Activated CD8-positive, alpha-beta memory T cell treated with anti-CD3 and anti-CD28 coated beads for 4 hours (primary cell): ENCODE measurements around the gene SLC1A2.
A peak's percentile ranks its signal among the peaks of the same experiment; 100 is the strongest.

ENCODE experiments used
- DNase-seq, 2 donors: peaks; one replicate each; pipeline ENCODE4 v3.0.0-alpha.2; 2020; ENCODE audit warnings: low read depth in 2 of 2

SLC1A2 gene

DNA sequence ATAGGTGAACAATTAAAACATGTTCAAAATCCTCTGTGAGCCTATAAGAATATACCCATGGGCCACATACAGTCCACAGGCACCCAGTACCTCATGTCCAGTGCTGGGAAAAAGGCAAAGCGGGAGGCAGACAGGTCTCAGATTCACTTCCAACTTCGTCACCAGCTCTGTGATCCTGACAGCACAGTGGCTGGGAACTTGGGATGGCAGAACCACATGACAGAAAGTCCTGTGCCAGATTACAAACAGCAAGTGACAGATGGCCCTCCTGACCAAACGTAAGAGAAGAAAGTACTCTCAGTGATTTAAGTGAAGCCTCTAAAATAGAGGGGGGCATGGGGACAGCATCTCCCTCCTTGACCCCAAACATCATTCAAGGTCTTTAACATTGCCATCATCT, 5.8 kb downstream of the SLC1A2 start:
- no peak for DNase-seq

DNA sequence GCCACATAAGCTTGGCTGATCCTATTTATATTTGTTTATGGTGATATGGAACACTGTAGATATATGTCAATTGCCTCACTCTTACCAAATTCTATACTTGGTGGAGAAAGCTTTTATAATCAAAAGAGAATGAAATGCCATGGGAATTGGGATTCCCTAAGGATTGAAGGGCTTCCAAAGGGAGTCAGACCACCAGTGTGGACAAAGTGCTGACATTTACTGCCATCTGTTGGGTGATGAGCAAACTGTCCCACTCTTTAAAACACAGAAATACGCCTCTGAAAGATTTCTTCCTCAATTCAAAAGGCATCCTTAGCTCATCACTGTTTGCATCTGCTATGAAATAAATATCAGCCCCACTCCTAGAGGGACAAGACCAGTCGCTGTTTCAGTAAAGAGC, 7.1 kb downstream of the SLC1A2 start:
- DNase-seq: no peak

DNA sequence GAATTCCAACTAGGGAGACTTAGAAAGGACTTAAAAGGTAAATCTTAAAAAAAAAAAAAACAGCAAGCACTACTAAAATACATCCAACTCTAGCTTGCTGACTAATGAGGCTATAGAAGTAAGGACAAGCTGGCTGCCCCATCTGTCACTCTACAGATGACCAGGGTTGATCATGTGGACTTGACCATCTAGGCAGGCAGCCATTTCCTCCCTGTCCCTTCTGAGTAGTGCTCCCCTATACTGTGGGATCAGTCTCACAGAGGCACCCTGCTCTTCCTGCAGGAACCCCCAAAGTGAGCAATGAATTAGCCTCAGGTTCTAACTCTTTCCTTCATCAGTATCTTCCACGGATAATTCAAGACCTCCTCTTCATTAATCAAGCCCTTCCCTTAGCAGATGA, 12.3 kb downstream of the SLC1A2 start:
- DNase-seq: no peak

DNA sequence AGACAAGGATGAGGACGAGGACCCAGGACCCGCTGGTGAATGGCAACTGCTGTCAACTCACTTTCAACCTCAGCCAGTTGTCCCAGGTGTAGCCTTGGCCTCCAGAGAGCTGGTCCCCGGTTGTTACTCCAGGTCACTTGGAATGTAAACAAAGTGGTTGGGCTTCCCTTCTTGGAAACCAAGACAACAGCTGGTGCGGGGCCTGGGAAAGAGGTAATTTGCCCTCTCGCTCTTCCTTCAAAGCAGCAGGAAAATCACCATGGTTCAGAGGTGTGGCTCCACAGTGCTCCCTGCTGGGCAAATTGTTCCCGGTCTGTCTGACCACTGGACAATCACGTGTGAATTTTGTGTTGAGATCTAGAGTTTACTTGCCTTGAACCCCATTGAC, 15.0 kb downstream of the SLC1A2 start:
- DNase-seq: no peak

DNA sequence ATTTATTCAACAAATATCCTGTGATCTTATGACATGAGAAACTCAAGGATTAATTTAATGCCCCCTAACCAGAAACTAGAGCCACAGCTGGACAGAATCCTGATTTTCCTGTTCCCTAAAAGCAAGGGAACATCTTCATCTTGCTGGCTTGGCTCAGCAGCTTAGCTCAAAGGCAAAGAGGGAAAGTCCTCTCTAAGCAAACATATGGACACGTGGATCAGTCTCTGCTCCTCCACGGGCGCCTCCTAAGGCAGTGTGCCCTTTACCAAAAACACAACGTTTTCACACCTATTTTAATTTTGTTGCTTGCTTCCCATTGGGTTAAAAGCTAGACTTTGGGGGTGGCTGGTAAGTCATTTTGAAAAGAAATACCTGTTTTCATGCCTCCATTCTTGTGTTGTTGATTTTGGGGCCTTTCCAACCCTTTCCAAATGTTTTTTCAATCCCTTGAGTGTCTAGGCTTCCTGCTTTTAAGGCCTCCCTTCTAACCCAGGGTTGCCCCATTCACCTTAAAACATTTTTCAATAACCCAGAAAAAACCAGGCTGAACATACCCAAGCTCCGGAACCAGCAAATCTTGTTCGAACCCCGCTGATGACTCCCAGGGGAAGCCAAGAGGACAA, 15.5 kb downstream of the SLC1A2 start:
- no peak for DNase-seq

DNA sequence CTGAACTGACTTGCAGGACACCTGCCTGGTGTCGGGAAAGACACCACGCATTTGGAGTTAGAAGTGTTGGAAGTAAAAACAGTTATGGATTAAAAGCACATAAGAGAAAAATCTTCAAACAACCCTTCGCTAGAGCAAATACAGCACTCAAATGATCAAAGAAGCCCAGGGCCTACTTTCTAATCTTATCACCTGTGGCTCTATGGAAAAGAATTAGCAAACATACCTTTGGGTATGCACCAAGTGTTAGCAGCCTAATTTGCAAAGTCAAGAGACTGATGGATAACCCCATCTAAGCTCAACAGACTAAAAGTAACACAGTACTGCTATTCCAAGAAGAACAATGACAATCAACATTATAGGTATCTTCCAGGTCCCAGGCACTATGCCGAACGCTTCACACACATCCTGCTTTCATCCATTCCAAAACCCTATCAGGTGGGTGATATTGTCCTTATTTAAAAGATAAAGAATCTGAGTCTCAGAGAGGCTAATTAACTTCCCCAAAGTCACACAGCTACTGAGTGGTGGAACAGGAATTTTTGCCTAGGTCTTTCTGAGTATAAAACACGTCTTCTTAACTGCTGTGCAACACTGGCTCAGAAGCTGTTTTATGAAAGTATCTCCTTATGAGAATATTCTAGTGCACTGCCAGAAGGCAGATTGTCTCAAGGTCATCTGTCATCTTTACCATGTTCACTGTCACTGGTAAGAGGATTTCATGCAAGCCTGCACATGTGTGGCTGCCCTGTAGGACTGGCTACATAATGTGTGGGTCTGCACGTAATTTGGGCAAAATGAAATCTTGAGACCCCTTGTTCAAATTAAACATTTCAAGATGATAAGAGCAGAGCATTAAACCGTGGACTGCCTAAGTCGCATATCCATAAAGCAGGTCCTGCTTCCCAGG, 16.4 kb downstream of the SLC1A2 start:
- no peak for DNase-seq

DNA sequence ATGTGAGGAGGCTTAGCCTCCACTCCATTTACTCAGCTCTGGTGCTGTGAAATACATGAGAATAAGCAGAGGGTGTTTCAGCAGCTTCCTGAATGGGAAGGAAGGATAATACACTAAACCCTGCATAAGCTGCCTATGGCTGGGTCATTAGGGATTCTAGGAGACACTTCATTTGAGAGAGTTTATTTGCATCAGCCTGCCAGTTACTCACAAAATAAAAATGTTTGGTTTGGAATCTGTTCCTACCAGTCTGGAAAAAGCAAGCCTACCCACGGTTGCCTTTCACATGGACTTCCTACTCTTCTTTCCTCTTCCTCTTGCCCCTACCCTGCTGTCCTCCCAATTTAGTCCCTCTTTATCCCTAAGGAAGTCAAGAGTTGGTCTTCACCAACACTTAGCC, 20.5 kb downstream of the SLC1A2 start:
- DNase-seq: no peak

DNA sequence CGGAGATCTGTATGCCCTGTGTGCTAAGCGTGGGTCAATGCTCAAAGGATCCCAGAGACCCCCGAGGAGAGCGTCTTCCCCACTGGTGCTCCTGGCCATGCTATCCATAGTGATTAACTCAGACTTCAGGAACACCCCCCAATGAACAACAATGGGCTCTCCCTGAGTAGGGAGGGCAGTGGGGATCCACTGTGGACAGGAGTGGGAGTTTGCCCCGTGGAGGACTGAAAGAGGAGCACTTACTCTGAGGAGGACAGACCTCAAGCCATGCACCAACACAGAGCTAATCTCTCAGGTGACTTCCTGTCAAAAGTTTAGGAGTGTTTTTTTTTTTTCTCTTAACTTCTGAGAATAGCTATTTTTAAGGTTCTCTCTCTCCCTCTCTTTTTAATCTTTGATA, 24.4 kb downstream of the SLC1A2 start:
- DNase-seq: no peak

DNA sequence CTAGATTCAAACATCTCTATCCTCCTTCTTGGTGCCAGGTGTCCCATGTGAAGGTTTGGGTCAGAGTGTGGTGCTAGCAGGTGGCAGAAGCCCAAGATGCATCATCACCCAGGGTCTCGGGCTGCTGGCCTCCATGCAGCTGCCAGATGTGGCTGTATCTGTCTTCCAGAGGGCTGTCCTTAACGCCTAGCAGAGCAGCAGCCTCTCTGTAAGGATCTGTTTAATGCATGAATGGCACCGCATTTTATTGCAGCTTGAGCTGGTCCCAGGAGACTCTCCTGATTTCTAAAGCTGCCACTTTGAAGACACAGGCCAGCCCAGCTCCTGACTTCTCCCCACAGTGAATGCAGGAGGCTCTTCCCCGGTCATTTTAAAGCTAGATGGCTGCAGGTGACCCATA, 26.3 kb downstream of the SLC1A2 start:
- DNase-seq: no peak

DNA sequence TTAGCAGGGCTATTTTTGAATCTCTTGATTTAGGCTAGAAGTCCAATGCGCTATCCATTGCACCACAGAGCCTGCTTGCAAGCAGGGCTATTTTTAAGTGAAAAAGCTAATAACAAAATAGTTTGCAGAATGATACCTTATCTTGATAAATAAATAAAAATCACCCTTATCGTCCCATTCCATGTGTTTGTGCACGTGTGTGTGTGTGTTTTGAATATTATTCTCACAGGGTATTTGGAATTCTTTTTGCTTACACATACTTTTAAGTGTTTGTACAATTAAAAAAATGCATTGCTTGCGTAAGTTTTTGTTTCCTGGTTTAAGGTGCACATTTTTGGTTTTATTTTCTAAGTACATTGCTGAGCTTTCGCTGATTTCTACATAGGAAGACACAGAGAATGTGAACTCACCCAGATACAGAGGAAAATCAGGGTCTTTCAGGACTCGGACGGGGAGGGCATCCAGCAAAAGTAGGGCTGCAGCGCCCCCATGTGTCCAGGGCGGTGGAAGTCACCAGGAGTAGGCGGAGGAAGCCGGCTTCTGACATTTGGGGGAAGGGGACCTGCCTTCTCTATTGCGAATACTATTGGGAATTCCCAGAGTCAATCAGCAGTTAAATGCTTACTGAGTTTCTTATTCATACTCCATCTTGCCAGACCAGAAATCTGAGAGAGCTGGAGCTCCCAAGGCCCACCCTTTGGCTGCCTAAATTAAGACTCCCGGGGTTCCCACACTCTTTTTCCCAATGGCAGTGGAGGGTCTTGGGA, 27.3 kb downstream of the SLC1A2 start:
- DNase-seq: peak; percentile 68 to 75

DNA sequence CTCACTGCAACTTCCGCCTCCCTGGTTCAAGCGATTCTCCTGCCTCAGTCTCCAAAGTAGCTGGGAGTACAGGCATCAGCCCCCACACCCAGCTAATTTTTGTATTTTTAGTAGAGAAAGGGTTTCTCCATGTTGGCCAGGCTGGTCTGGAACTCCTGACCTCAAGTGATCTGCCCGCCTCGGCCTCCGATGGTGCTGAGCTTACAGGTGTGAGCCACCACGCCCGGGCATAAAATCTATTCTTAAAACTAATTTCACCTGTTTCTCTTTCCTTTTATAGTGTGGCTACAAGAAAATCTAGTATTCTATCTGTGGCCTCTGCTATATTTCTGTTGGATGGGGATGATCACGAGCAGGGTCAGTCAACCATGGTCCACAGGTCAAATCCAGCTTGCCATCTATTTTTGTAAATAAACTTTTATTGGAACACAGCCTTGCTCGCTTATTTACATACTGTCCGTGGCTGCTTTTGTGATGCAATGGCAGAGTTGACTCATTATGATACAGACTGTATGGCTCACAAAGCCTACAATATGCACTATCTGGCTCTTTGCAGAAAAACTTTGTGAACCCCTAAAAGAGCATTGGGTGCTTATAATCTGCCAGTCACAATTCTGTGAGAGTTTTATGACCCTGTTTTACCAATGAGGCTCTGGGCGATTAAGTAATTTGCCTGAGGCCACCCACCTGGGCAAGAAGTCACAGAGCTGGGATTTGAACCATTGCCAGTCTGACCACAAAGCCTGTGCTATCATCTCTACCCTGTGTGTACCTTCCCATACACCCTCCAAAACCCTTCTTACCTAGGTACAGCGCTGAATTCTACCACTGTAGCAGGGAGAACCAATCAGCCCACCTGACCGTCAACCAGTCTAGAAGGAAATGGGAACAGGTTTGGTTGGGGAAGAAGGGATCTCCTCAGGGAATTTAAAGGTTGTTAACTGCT, 28.3 kb downstream of the SLC1A2 start:
- DNase-seq: no peak

DNA sequence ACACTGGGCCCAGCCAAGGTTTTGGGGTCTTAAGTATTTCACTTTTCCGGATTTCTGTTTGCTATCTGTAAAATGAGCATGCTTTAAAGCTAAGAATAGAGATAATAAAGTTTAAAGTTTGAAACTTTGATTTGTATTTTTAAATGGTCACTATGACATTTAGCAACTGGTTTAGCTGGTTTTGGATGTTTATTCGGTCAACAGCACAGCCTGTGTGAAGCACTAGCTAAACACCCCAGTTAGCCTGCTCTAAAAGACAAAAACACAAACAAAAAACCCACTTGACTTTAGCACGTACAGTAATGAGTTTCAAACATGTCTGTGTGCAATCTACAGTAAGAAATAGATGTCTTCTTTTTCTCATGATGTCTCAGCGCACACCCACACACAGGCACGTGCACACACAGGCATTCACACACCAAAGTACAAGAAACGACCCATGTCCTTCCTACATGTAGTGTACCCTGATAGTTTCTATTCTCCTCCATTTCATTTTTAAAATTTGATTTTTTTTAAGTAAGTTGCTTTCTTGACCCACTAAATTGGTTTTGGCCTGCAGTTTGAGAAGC, 29.4 kb downstream of the SLC1A2 start:
- no peak for DNase-seq

DNA sequence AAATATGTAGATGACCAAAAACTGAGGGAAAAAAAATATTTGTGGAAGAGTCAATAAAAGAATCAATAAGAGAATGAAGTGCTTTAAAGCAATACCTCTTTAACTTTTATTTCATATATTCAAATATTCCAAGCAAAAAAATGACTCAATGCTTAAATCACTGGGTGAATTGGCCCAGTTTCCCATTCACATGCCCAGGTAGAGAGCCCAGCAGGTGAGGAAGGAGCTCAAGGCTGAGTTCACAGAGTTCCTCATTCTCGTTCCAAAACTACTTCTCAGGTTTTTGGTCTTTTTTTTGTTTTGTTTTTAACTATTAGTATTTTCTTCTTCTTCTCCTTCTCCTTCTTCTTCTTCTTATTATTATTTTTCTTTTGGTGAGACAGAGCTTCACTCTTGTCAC, 30.2 kb downstream of the SLC1A2 start:
- no peak for DNase-seq

DNA sequence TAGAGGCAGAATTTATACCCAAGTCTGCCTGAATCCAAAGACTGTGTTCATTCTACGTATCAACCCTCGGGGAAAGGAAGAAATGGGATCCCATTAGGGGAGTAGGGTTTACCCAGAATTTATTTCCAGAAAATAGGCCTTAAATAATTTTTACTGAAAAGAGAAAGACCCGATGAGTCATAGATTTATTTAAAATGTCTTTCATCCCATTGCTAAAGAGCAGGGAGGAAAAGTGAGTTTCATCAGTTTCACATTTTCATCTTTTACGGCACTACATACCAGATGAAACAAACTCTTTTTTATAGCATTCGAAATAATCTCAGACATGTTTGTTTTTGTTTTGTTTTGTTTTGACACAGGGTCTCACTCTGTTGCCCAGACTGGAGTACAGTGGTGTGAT, 31.3 kb downstream of the SLC1A2 start:
- no peak for DNase-seq

DNA sequence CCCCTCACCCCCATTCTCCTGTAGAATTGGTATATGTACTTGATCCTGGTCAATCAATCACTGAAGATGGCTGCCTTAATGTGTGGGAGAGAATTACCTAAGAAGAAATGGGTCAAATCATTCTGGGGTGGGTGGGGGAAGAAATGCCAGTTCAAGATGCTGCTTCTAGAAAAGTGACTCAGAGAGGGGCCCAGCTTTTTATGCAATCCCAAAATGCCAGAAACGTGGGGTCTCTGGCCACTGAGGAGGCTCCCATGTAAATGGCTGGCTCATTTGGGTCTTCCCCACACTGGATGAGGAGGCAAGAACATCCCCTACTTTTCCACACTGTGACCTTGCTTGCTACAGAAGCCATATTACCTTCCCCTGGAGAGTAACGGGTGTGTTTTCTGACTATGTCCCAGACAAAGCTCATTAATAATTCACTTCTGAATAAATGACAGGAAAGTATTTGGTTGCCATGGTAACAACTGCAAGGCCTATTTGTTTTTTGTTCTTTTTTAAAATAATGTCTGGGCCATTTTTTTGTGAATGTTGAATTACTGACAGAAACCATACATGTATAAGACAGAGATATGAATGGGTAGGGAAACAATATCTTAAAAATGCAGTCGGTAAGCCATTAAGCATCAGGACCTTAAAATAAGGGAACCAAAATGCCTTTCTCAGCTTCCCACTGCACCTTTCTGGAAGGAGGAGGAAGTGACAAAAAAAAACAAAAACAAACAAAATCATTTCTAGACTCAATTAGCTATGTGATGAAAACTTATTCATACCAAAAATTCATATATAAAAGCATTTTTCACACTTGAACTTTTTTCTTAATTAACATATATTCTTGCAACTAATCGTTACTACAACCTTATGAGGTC, 32.0 kb downstream of the SLC1A2 start:
- no peak for DNase-seq

DNA sequence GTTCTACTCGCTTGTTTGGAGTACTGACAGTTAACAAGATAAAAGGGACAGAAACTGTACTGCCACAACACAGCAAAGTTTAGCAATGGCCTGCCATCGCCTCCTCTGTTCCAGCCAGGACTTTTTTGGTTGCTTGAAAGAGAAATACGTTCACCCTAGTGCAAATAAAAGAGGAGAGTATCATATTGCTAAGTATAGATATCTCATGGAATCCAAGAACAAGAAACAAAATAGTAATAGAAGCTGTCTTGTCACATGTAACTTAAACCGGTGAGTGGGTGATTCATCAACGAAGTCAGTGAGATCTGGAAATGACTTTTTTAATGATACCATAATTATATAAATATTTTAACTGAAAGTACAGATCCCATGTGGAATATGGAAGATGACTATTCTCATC, 35.4 kb downstream of the SLC1A2 start:
- DNase-seq: no peak

DNA sequence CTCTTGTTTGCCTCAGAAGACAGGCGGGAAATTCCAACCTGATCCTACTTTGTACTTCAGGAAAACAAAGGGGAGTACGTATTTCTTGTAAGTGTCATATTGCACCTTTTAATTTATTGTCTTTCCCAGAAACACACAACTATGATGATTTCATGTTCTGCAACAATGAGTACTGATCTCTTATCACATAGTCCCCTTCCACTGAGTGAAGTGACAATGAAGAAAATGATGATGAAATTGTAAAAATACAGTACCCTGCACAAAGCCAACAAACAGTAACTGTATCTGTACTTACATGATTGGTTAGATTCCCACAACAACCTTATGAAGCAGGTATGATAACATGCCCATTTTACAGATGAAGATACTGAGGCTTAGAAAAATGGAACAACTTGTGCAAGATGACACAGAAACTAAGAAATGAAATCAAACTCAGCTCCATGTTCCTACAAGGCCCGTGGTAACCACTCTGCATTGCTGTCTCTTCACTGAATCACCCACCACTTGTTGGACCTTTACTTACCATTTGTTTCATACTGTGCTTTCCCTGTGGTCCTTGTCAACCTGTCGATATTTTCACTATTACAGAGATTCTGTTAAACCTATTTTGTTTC, 37.5 kb downstream of the SLC1A2 start:
- DNase-seq: no peak

DNA sequence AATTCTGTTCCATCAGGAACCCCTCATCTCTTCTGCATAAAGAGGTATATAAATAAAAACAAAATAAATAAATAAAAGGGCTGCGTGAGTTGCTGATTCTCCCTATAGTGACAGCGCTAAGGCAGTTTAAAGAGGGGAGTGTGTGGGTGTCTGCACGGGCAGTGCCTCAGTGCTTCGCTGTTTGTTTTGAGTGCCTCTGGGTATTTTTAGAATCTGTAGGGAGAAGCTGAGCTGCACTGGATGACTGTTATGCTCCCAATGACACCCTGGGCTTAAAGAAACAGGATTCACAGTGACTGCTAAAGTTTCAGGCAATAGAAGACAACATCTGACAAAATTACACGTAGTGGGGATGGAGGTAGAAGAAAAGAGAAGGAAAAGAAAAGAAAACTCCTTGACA, 38.8 kb downstream of the SLC1A2 start:
- no peak for DNase-seq

DNA sequence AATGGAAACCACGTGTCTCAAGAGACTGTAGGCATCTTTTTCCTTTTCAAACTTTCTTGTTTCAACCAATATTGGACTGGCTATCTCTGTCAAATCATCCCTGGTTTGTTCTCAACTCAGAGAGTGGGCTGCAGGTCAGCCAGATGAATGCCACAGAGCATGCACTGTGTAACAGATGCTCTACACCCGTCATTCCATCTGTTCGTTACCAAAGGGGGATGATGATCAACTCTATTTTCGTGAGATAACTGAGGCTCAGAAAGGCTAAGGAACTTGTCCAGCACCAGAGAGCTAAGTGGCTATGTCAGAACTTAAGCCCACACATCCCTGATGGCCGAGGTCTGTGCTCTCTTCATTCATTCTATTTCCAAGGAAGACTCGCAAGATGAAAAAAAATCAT, 42.1 kb downstream of the SLC1A2 start:
- DNase-seq: no peak

DNA sequence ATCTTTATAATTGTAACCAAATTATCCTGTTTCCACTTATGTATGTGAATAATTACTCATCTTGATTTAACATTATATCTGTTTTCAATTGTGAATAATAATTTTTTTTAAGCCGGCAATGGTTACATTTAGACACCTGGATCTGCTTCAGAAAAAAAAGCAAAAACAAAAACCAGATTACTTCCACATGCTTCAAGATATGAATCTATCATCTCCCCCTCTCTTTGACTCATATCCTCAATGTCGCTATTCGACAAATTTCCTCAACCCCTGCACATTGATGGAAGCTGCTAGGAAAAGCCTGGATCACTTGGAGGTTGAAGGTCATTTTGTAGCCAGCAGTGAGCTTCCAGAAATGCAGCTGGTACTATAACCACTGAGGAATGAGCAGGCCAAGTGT, 42.7 kb downstream of the SLC1A2 start:
- DNase-seq: no peak
